Retina (tissue), 1 donor: ENCODE measurements around the gene DHX35.

Experiments used
- DNase-seq: peaks from one replicate; pipeline ENCODE4 v3.0.0-alpha.2; 2016

Gene DHX35

DNA sequence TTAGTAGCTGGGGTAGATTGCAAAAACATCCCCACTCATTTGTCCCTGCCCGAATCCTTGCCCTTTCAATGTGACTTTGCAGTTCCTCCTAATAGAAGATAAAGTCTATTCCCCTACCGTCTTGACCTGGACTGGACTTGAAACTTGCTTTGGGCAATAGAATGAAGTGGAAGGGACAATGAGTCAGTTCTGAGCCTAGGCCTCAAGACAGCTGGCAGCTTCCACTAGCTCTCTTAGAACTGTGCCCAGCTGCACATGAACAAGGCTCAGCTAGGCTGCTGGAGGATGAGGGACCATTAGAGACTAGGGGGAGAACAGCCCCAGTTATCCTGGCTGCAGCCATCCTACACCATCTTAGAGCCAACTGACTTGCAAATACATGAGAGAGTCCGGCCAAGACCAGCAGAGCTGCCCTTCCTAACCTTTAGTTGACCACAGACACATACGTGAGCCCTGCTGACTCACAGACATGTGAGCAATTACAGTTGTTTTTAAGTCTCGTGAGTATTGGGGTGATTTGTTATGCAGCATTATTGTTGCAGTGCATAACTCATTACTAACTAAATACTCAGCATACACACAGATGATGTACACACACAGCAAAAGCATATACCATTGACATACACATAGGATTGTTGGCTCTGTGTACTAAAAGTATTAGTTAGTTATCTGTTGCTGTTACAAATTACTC is 105.5 kb downstream of the DHX35 start:
- DNase-seq, result no peak

DNA sequence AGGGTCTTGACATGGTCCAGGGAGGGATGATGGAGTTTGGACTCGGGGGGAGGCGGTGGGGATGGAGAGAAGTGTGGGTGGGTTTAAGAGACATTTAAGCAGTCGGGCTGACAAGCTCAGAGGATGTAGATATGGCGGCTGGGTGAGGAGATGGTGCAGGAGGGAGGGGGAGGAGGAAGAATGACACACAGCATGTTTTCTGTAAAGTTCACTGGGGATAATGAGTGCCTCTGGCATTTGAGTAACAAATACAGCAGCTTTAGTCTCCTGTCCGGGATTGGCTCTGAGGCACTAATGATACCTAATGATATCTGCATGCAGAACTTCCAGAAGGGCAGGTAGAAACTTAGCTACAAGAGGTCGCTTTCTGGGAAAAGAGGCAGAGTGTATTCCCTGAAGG is 107.8 kb downstream of the DHX35 start:
- no peak for DNase-seq

DNA sequence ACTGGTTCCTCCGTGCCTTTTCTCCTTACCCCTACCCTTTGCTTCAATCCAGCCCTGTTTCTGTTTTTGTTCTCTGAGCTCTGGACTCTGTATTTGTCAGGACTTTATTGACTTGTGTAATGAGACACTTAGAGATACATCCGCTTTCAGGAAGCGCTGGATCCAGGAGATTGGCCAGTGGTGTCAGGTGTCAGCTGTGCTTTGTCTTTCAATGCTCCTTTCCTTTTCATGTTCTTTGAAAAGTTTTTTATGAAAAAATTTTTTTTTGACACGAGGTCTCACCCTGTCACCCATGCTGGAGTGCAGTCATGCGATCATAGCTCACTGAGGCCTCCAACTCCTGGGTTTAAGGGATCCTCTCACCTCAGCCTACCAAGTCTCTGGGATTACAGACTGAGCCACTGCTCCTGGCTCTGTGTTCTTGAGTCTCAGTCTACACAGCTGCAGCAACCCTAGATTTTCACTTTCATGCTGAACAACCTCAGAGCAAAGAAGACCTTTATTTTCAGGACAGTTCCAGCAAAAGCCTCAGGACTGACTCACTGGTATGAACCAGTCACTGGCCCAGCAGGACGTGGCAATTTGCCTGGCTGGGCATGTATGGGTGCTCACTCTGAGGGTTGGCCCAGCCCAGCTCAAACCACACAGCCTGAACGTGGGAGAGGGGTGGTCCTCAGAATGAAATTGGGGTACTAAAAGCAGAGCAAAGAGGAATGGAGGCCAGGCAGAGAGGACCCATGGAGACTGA is 108.5 kb downstream of the DHX35 start:
- no peak for DNase-seq

DNA sequence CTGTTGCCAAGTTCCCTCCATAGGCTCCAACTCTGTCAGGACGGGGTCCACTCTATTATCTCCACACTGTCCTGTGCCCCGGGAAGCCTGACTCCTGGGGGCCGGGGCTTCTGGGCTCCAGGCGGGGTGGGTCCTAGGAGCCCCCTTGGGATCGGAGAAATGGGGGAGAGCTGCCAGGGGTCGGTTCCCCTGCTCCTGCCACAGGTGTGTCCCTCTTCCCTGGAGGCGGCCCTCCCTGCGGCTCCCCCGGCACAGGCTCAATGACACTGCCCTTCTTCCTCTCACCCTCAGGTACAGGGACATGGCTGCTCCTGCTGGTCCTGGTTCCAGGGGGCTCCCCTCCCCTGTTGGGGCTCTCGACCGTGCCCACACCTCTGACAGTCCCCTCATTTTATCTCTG is 110.0 kb downstream of the DHX35 start:
- DNase-seq, result no peak

DNA sequence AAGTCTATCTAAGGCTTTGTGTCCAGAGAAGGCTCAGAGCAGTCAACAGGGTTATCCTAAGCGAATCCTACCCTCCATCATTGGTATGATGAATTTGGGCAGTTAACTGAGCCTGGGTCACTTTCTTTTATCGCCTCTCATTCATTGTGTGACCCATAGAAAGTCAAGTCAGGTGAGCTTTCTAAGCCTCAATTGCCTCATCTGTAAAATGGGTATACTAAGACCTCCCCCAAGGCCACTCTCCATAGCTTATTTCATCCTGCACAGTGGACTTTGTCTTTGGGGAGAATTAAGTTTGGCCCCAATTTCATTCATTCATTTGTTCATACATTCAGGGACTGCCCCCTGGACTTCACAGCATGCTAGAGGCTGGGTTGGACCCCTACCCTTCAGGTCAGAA is 110.5 kb downstream of the DHX35 start:
- no peak for DNase-seq

DNA sequence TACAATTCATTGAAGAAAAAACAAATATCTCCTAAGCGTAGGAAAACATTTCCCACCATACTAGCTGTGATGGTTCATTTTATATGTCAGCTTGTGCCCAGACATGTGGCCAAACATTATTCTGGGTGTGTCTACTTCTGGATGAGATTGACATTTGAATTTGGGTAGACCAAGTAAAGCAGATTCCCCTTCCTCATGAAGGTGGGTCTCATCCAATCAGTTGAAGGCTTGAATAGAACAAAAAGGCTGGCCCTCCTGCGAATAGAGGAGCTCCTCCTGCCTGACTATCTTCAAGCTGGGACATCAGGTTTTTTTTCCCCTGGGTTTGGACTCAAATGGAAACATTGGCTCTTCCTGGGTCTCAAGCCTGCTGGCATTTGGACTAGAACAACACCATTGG is 113.6 kb downstream of the DHX35 start:
- no peak for DNase-seq

DNA sequence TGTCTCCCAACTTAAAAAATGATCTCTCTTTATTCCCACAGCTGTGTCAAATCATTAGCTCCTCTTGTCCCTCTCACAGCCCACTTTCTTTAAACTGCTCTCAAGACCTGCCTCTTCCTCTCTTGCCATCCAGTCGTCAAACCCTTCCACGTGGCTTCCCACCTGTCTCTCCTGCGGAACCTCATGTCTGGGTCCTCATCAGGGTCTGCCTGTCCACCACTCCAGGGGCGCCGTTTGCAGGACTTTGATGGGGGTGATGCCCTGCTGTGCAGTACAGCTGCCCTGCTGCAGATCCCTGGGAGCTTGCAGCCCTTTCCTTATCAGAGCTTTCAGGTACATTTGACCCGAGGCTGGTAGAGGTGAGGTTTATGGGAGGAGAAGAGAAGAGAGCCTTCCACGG is 114.8 kb downstream of the DHX35 start:
- DNase-seq, result no peak

DNA sequence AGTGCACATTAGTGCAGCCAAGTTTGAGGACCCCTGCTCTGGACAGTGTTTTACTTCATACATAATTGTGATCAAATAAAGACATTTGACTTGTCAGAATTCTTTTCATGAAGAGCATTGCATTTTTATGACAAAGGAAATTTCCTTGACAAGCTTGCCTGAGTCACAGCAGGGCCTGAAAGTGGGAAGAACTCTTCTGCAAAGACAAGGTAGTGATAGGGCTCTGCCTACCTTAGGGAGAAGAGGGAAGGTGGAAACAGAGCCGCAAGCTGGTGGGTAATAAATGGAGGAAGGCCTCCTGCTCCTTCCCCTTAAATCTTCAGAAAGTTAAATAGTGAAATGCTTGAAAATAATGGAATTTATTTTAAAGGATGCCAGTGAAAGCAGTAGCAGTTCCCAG is 118.2 kb downstream of the DHX35 start:
- DNase-seq, result no peak

DNA sequence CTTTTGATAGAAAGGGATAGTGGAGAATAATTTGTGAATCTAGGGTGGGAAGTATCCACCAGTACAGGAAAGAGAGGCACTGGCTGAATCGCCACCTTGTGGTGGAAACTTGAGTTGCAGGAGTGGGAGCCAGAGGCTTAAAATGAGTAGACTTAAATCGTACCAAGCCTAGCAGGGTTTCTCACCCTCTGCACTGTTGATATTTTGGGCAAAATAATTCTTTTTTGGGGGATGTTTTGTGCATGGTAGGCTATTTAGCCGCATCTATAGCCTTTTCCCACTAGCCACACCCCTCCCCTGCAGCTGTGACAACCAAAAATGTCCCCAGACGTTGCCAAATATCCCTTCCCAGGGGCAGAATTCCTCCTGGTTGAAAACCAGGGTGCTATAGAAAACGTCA is 119.1 kb downstream of the DHX35 start:
- peak; percentile 75 for DNase-seq

DNA sequence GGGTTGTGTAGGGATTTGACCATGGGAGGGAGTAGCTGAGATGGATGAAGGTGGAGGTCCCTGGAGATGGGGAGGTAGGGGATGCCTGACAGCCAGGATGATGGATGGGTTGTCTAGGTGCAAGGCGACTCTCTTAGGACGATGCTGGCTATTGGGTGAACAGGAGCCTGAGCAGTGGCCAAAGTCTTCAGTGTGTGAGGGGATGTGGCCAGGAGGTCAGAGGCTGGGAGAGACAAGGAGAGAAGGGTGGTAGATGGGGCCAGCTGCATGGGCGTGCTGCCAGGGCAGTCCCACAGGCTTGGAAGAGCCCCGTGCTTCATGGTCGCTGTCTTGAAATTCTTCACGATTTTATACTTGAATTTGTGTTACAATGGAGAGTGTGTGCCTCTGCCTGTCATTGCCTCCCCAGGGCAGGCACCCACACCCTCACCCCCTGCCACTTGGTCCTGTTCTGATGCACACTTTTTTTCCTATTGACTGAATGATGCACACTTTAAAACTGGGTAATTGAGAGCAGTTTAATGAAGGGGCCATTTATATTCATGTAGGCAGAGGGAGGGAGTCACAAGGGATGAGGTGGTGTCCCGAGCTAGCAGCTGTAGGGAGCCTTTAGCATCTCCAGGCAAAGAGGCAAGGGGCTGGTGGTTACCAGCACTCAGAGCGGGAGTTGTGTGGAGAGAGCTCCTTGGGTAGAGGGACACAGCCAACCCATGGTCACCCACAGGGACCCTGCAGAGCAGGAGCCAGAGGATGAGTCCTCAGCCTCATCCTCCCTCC is 120.7 kb downstream of the DHX35 start:
- no peak for DNase-seq

DNA sequence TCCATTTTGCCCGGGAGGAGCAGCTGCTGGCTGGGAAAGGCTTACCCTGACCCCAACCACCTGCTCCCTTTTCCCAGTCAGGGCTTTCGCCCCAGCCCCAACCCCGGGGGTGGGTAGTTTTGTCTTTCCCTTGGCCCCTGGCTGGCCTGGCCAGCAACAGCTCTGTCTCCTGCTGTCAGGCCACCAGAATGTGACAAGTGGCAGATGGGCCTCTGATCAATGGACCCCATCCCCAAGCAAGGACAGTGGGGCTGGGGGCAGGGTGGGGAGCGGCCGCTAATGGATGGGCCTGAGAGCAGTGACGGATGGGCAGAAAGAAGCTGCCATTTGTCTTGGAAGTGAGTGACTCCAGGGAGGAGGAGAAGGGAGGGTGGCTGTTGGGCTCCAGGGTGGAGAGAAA is 121.6 kb downstream of the DHX35 start:
- peak; percentile 53 for DNase-seq

DNA sequence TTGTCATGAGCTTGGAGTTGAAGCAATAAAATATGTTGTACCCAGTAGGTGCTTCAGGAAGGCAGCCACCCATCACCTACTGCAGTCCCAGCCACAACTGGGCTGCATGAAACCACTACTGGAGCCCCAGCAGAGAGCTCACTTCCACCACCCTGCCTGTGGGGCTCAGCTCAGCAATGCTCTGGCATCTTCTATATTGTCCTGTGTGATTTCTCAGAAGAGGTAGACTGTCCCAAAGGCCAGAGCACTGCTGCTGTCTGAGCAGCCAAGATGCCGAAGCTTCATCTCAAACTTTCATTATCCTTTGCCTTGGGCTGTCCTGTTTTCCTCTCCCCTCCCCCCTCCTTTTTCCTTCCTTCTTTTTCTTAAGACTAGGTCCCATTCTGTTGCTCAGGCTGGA is 126.9 kb downstream of the DHX35 start:
- no peak for DNase-seq
